Keratinocyte (primary cell): ENCODE data around the gene RBMS3. TPM values are rescaled to one million over a fixed set of nuclear protein-coding genes. Genes with fewer than 3 reads are reported as not detected.

ENCODE experiments used
- DNase-seq: peaks from one replicate; pipeline ENCODE4 v3.0.0-alpha.2; 2011; ENCODE audit warnings: low read depth, missing footprints, low spot score
- FAIRE-seq: peaks from 2 replicates; lab custom pipeline; 2011; peaks lifted over from hg19 to GRCh38; lab: Jason Lieb, UNC
- H2AFZ ChIP-seq: 2 replicates; pipeline ENCODE4 v1.6.0; 2012; ENCODE audit warnings: low read length, control low read depth, inconsistent platforms; ENCODE audit not compliant: control insufficient read depth
- H3K27ac ChIP-seq: 2 replicates; pipeline ENCODE4 v1.5.1; 2011; ENCODE audit warnings: low read length; ENCODE audit not compliant: control insufficient read depth, insufficient read depth
- H3K27me3 ChIP-seq: 3 replicates; pipeline ENCODE4 v1.6.0; 2011; ENCODE audit warnings: low read length; ENCODE audit not compliant: control insufficient read depth, insufficient read depth; ENCODE audit errors: extremely low read depth
- H3K36me3 ChIP-seq, 2 experiments: 2 replicates in 1 of 2; 3 replicates in 1 of 2; pipeline ENCODE4 v1.5.1; 2011; ENCODE audit warnings: low read length in 2 of 2, mild to moderate bottlenecking in 1 of 2; ENCODE audit not compliant: control insufficient read depth in 2 of 2, insufficient read depth in 2 of 2; ENCODE audit errors: extremely low read depth in 1 of 2
- H3K4me1 ChIP-seq: 3 replicates; pipeline ENCODE4 v1.5.1; 2011; ENCODE audit warnings: low read length; ENCODE audit not compliant: control insufficient read depth, insufficient read depth; ENCODE audit errors: extremely low read depth
- H3K4me2 ChIP-seq: 3 replicates; pipeline ENCODE4 v1.6.0; 2011; ENCODE audit warnings: low read depth, low read length; ENCODE audit not compliant: control insufficient read depth, insufficient read depth; ENCODE audit errors: extremely low read depth
- H3K4me3 ChIP-seq, 3 experiments: fragments of 200-600 bp in 1 of 3; sonication (generic) in 1 of 3; 2 replicates in 2 of 3; 3 replicates in 1 of 3; pipeline ENCODE4 v1.5.1; 2011 to 2016; ENCODE audit warnings: low read length in 3 of 3, mild to moderate bottlenecking in 3 of 3, control low read depth in 2 of 3, inconsistent platforms in 1 of 3, low read depth in 1 of 3, mixed read lengths in 1 of 3, mixed run types in 1 of 3, moderate library complexity in 1 of 3; ENCODE audit not compliant: control insufficient read depth in 2 of 3, insufficient read depth in 2 of 3; ENCODE audit errors: extremely low read depth in 1 of 3
- H3K79me2 ChIP-seq: 2 replicates; pipeline ENCODE4 v1.6.0; 2012; ENCODE audit warnings: low read length; ENCODE audit not compliant: control insufficient read depth, insufficient read depth
- H3K9ac ChIP-seq: 3 replicates; pipeline ENCODE4 v1.6.0; 2011; ENCODE audit warnings: low read length; ENCODE audit not compliant: control insufficient read depth, insufficient read depth; ENCODE audit errors: extremely low read depth
- H3K9me1 ChIP-seq: 3 replicates; pipeline ENCODE4 v1.6.0; 2011; ENCODE audit warnings: low read length; ENCODE audit not compliant: control insufficient read depth, insufficient read depth; ENCODE audit errors: extremely low read depth
- H3K9me3 ChIP-seq: 2 replicates; pipeline ENCODE4 v1.5.1; 2012; ENCODE audit warnings: low read depth, low read length; ENCODE audit not compliant: control insufficient read depth
- H4K20me1 ChIP-seq: 3 replicates; pipeline ENCODE4 v1.6.0; 2011; ENCODE audit warnings: low read length; ENCODE audit not compliant: control insufficient read depth, insufficient read depth; ENCODE audit errors: extremely low read depth
- EZH2 ChIP-seq: IDR thresholded peaks from one replicate; pipeline ENCODE4 v1.6.1; 2012; ENCODE audit warnings: inconsistent platforms, mild to moderate bottlenecking, low read length, moderate library complexity
- dilution Hi-C: fragments of 300-500 bp; cut with MboI; formaldehyde crosslinking; loops from one replicate; pipeline ENCODE4 v1.7.0; 2020; ENCODE audit warnings: low sequenced_read_pairs; ENCODE audit not compliant: extremely low pct_ligation_motif_present
- polyA plus RNA-seq, 5 experiments: library from polyadenylated mRNA; depleted of rRNA in 3 of 5; stranded (reverse) in 3 of 5; stranded (forward) in 1 of 5; unstranded in 1 of 5; fragments of >200 nt; gene quantifications; 1 replicate in 1 of 5; 2 replicates in 3 of 5; 3 replicates in 1 of 5; pipeline versions ENCODE4 v1.2.1 to v1.2.3, GENCODE V29; 2011 to 2012; ENCODE audit warnings: missing spikeins in 2 of 5, low read depth in 1 of 5, low replicate concordance in 1 of 5
- TF ChIP-seq, protein P1 (sequence below), 3 experiments: IDR thresholded peaks in 1 of 3; conservative IDR thresholded peaks in 1 of 3; optimal IDR thresholded peaks in 1 of 3; 2 replicates in 2 of 3; 3 replicates in 1 of 3; pipeline versions ENCODE3 to v1.5.1; 2011; ENCODE audit warnings: low read length in 3 of 3, mild to moderate bottlenecking in 3 of 3, moderate library complexity in 2 of 3, control low read depth in 1 of 3, inconsistent platforms in 1 of 3; ENCODE audit not compliant: insufficient read depth in 2 of 3; ENCODE audit errors: extremely low read depth in 1 of 3

RBMS3 gene
- polyA plus RNA-seq, 1 donor (not counting 4 experiments of a cell fraction or from before 2014, with no cell fraction given), result 2.3 TPM

DNA sequence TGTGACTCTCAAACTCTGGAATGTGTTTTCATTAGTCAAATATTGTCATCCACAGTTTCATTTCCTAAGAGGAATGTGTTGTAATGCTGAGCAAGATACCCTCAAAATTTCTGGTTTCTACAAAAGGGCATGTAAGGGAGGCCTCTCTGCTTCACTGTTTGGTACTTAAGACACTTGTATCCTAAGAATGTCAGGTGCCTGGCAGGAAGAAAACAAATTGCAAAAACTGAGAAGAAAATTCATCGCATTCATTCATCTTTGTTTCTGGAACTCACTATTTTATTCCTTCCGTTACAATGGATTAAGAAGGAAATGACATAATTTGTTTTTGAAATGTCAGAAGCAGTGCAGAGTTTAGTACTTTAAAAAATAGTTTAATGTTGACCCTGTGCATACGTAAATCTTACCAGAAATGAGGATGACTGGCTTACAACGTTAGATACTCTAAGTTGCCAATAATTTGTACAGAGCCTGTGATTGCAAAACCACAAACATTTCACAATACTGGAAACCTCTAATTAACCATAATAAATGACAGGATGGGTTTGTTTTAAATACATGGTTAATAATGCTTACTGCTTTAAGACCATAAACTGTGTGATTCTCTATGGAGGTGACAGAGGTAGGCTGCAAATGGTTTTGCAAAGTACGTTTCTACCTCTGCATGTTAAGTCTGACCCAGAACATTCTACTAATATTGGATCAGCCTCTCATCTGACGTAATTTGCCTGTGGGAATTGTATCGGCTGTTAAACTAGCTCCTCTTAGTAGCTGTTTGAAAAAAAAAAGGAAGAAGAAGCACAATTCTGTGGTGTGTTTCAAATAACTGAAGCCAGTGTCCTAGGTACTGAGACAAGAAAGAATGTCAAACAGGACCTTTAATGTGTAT is 477.8 kb downstream of the RBMS3 start:
- peak; percentile 56 for FAIRE-seq

DNA sequence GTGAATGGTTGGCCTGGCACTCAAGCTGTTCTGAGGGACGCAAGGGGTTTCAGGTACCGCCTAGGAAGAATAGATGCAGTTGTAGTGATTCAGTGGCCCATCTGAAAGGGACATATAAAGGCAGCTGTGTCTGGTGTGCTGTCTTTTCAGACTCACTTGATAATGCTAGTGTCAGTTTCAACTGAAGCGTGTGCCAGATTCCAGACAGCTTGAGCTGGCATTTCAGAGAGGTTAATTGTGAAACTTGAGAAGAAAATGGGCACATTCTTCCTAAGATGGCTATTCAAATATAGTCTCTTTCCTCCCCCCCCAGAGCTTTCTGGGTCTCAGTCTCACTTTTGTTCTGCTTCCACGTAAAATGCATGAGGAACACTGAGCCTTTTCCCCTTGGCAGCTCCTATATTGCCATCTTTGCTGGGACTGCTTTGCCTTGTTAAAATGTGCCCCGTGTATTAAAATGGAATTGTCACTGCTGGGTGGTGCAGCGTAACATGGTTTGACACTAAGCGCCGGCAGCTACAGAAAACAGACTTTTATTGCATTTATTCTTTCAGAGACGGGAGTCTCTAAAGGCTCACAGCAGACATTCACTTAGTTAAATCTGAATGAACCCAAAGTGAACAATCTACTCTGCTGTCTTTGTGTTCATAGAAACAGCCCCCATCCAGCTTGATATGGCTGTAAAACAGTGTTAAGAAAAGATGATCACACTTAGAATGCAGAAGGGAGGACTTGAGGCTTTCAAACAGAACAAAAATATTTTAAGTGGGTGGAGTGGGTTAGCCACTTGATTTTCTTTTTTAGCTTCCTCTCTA is 478.7 kb downstream of the RBMS3 start:
- no peaks in the 10 kb centered on the region for H3K9me1 ChIP-seq
- H3K4me3 ChIP-seq, result no peak overlapping the region
- DNase-seq (no peak), FAIRE-seq (peak; percentile 49)
- no peaks in the 10 kb centered on the region for H3K9me3 ChIP-seq
- H3K27me3 ChIP-seq, result no peaks in the 10 kb centered on the region
- TF ChIP-seq EZH2, result no peak
- TF ChIP-seq, protein P1, sequence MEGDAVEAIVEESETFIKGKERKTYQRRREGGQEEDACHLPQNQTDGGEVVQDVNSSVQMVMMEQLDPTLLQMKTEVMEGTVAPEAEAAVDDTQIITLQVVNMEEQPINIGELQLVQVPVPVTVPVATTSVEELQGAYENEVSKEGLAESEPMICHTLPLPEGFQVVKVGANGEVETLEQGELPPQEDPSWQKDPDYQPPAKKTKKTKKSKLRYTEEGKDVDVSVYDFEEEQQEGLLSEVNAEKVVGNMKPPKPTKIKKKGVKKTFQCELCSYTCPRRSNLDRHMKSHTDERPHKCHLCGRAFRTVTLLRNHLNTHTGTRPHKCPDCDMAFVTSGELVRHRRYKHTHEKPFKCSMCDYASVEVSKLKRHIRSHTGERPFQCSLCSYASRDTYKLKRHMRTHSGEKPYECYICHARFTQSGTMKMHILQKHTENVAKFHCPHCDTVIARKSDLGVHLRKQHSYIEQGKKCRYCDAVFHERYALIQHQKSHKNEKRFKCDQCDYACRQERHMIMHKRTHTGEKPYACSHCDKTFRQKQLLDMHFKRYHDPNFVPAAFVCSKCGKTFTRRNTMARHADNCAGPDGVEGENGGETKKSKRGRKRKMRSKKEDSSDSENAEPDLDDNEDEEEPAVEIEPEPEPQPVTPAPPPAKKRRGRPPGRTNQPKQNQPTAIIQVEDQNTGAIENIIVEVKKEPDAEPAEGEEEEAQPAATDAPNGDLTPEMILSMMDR (optimal IDR thresholded peaks at IDR 0.05 in 1 of 3, IDR thresholded peaks at IDR 0.05 in 1 of 3, conservative IDR thresholded peaks at IDR 0.05 in 1 of 3; ENCODE audit: extremely low read depth in 1 of 3, insufficient read depth in 2 of 3, low read length in 3 of 3), result no peak
- no peak overlapping the region for H3K9ac ChIP-seq
- dilution Hi-C loops, result no loop called here
- H3K27ac ChIP-seq, result peak overlapping the region; percentile 62
- H3K79me2 ChIP-seq, result no peaks in the 10 kb centered on the region
- H3K4me1 ChIP-seq, result peaks cover 37% of the 10 kb centered on the region
- peak overlapping the region; percentile 17 for H2AFZ ChIP-seq
- H4K20me1 ChIP-seq, result no peaks in the 10 kb centered on the region
- H3K36me3 ChIP-seq, result no peaks in the 10 kb centered on the region
- H3K4me2 ChIP-seq, result peak overlapping the region; percentile 58

More for the DNA sequence above, 477.8 kb downstream of the RBMS3 start:
- H3K79me2 ChIP-seq, result no peaks in the 10 kb centered on the region
- no peaks in the 10 kb centered on the region for H3K9me1 ChIP-seq
- H3K27me3 ChIP-seq, result no peaks in the 10 kb centered on the region
- DNase-seq, result no peak
- H3K27ac ChIP-seq, result peak overlapping the region; percentile 62
- no peak for TF ChIP-seq EZH2
- TF ChIP-seq, protein P1 (optimal IDR thresholded peaks at IDR 0.05 in 1 of 3, IDR thresholded peaks at IDR 0.05 in 1 of 3, conservative IDR thresholded peaks at IDR 0.05 in 1 of 3; ENCODE audit: extremely low read depth in 1 of 3, insufficient read depth in 2 of 3, low read length in 3 of 3), result no peak
- no peak overlapping the region for H3K9ac ChIP-seq
- no peaks in the 10 kb centered on the region for H3K9me3 ChIP-seq
- no peaks in the 10 kb centered on the region for H4K20me1 ChIP-seq
- peaks cover 33% of the 10 kb centered on the region for H3K4me1 ChIP-seq
- no peak overlapping the region for H2AFZ ChIP-seq
- no peak overlapping the region for H3K4me3 ChIP-seq
- no peaks in the 10 kb centered on the region for H3K36me3 ChIP-seq
- peak overlapping the region; percentile 58 for H3K4me2 ChIP-seq
- dilution Hi-C loops, result no loop called here
